CD4-positive, alpha-beta T cell treated with Interferon alpha-2 for 1 hour (primary cell): ENCODE measurements around the gene MST1R.

Experiments used
- DNase-seq, 2 donors: peaks; one replicate each; pipeline ENCODE4 v3.0.0-alpha.2; 2020 to 2022

Gene MST1R

GRCh38 chr3:49873623-49874022, 30.1 kb downstream of the MST1R start:
- no peak for DNase-seq

DNA sequence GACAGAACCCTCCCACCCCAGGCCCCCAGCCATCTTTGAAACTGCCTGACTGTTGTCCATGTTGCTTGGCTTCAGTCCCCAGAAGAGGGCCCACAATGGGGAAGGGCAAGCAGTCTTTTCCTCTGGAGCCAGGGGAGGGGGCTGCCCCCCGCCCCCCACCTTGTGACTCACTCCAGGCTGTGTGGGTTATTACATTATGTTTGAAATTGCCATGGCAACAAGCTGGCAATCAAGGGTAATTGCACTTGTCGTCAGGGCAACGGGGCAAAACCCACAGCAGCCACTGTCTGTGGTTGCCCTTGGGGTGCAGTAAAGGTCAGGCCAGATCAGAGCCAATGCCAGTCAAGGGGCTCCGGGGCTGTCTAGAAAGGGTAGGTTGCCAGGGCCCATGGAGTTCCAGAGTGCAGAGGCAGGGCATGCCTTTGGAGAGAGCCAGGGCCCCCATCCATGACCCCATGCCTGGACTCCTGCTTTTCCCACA, 30.8 kb downstream of the MST1R start:
- DNase-seq, result peak; percentile 24

GRCh38 chr3:49871531-49872153, 32.0 kb downstream of the MST1R start:
- no peak for DNase-seq

- peak; percentile 12 to 27 for DNase-seq
Observed at GRCh38 chr3:49869525-49870126, 34.0 kb downstream of the MST1R start, which contains the start of gene CAMKV. TSS of gene CAMKV (minus strand) at chr3:49869906. CDS start at chr3:49862388, 7,518 bp downstream.

GRCh38 chr3:49868862-49869466, 34.7 kb downstream of the MST1R start:
- DNase-seq, result no peak

DNA sequence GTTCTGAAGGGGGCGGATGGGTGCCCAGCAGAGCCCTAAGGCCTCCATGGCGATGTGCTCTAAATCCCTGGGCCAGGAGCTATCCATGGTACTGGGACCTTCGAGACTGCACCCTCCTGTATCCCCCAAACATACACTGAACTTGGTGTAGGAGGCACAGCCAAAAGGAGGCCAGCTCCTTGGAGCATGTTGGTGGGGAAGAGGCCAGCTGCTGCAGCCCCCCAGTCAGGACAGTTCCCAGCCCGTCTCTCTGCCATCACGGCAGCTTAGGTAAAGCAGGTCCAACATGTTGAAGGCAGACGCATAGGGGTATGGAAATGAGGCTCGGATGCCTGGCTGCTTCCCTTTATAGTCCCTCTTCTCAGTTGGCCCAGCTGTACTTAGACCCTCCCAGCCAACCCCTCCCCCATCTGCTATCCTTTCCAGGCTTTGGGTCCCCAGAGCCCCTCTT, 35.8 kb downstream of the MST1R start:
- peak in 1 of 2 donors; percentile 19 for DNase-seq

DNA sequence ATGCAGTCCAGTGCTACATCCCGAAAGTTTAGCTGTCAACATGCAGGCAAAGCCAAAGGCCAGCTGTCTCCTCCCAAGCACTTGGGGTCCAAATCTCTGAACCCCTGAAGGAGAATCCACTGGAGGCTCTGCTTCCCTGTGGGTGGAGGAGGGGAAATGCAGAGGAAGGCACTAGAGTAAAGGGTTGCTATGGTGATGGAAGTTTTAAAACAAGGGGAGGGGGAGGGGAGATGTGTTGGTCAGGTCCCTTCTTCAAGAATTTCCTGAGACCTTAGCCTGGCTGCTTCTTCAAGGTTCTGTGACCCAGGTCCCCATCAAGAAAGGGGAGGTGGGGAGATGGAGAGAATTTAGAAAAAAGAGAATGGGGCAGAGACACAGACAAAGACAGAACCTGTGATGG, 36.3 kb downstream of the MST1R start:
- no peak for DNase-seq

GRCh38 chr3:49865198-49865784, 38.4 kb downstream of the MST1R start:
- no peak for DNase-seq

DNA sequence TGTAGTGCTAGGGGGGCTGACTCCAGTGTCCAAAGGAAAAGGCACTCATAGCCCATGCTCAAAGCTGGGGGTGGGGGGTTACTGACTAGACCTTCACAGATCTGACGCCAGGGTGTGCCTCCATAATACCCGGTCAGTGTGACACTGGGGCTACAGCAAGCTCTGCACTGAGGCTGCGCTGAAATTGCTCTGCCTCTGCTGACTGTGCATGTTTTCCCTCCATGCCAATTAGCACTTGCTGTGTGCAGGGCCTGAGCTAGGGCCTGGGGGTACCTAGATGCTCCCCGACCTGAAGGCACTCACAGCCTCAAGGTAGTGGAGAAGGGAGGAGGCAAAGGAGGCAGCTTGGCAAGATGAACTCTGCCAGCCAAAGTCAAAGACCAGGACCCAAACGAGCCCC, 39.2 kb downstream of the MST1R start:
- no peak for DNase-seq

GRCh38 chr3:49859576-49860305, 43.9 kb downstream of the MST1R start:
- no peak for DNase-seq

- peak; percentile 93 to 96 for DNase-seq
Observed at GRCh38 chr3:49856181-49857005, 47.3 kb downstream of the MST1R start, which contains the start of gene TRAIP. TSS of gene TRAIP (minus strand) at chr3:49856564. CDS start at chr3:49856453, 111 bp downstream.

- DNase-seq, result no peak
Observed at GRCh38 chr3:49855662-49856061, 48.0 kb downstream of the MST1R start.

GRCh38 chr3:49845694-49846093, 58.0 kb downstream of the MST1R start:
- DNase-seq, result no peak

GRCh38 chr3:49844464-49845183, 59.0 kb downstream of the MST1R start:
- DNase-seq, result no peak

DNA sequence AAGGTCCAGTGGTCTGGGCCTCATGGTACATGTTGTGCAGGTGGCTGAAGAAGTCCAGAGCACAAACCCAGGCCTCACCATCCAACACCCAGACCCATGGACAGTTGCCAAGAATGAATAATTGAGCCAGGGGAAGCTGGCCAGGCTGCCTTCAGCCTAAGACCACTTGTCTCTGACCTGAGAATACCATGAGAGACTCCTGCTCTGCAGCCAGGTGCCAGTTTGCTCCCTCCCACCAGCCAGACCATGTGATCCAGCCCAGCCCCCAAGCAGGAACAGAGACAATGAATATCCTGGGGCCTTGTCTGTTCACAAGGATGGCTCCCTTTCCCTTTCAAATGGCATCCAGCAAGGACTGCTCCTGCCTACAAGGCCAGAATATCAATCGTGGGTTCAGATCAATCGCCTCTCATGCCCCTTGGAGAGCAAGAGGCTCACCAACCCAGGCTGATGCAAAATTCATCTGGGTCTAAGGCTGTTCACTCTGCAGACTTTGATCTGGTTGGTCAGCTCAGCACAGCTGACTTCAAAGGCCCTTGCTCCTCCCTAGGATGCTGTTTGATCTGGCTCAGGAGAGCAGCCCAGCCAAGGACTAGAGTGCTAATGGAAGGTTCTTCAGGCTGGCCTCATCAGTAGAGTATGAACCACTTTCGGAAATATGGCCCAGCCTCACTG, 60.7 kb downstream of the MST1R start:
- no peak for DNase-seq

- no peak for DNase-seq
Observed at GRCh38 chr3:49841806-49842205, 61.9 kb downstream of the MST1R start.

GRCh38 chr3:49841126-49841696, 62.5 kb downstream of the MST1R start:
- DNase-seq, result no peak

DNA sequence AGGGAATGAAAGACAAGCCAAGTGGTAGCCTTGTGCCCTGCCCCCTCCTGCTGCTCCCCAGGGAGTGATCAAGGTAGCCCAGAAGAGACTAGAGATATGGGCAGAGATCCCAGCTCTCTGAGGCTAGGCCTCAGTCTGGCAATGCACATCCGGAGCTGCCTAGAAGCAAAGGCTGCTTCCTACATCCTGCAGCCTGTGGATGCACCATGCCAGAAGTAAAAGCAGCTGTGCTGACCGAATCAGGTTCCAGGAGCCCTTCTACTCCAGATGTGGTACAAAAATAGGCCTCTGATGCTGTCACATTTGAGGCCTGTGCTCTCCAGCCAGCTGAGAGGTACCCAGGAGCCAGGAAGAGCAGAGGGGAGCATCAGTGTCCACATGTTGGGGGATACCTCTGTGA, 63.3 kb downstream of the MST1R start:
- no peak for DNase-seq

DNA sequence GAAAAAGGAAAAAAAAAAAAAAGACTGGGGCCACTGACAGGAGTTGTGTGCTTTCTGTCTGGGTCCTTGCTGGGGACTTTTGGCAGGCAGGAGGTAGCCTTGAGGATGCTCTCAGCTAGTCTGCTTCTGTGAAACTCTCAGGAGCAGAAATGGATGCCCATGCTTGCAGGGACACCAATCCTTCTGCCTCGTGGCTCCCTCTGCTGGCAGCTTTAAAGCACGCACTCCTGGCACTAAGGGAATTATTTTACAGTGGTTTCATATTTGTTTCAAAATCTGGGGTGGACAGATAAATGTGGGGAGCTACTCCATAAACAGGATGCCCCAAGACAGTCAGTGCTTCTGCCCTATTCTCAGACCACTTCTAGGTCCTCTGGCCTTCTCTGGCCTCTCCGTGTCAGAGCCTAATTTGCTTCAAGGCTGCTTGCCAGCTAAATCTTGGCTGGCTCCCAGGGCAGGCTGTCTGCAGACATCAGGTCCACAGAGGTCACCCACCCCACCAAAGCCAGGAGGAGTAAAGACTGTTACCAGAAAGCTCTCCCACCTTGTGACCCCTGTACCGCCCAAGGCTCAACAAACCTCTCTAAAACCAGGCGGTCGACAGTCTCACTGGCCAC, 64.4 kb downstream of the MST1R start:
- peak; percentile 82 to 87 for DNase-seq
